Keratinocyte (primary cell): ENCODE measurements around the gene KRT73. TPM values are rescaled to one million over a fixed set of nuclear protein-coding genes. Genes with fewer than 3 reads are reported as not detected.

Experiments
- DNase-seq: peaks from one replicate; pipeline ENCODE4 v3.0.0-alpha.2; 2011; ENCODE audit warnings: low read depth, missing footprints, low spot score
- FAIRE-seq: peaks from 2 replicates; lab custom pipeline; 2011; peaks lifted over from hg19 to GRCh38; lab: Jason Lieb, UNC
- H2AFZ ChIP-seq: 2 replicates; pipeline ENCODE4 v1.6.0; 2012; ENCODE audit warnings: low read length, control low read depth, inconsistent platforms; ENCODE audit not compliant: control insufficient read depth
- H3K27ac ChIP-seq: 2 replicates; pipeline ENCODE4 v1.5.1; 2011; ENCODE audit warnings: low read length; ENCODE audit not compliant: control insufficient read depth, insufficient read depth
- H3K27me3 ChIP-seq: 3 replicates; pipeline ENCODE4 v1.6.0; 2011; ENCODE audit warnings: low read length; ENCODE audit not compliant: control insufficient read depth, insufficient read depth; ENCODE audit errors: extremely low read depth
- H3K36me3 ChIP-seq, 2 experiments: 2 replicates in 1 of 2; 3 replicates in 1 of 2; pipeline ENCODE4 v1.5.1; 2011; ENCODE audit warnings: low read length in 2 of 2, mild to moderate bottlenecking in 1 of 2; ENCODE audit not compliant: control insufficient read depth in 2 of 2, insufficient read depth in 2 of 2; ENCODE audit errors: extremely low read depth in 1 of 2
- H3K4me1 ChIP-seq: 3 replicates; pipeline ENCODE4 v1.5.1; 2011; ENCODE audit warnings: low read length; ENCODE audit not compliant: control insufficient read depth, insufficient read depth; ENCODE audit errors: extremely low read depth
- H3K4me2 ChIP-seq: 3 replicates; pipeline ENCODE4 v1.6.0; 2011; ENCODE audit warnings: low read depth, low read length; ENCODE audit not compliant: control insufficient read depth, insufficient read depth; ENCODE audit errors: extremely low read depth
- H3K4me3 ChIP-seq, 3 experiments: fragments of 200-600 bp in 1 of 3; sonication (generic) in 1 of 3; 2 replicates in 2 of 3; 3 replicates in 1 of 3; pipeline ENCODE4 v1.5.1; 2011 to 2016; ENCODE audit warnings: low read length in 3 of 3, mild to moderate bottlenecking in 3 of 3, control low read depth in 2 of 3, inconsistent platforms in 1 of 3, low read depth in 1 of 3, mixed read lengths in 1 of 3, mixed run types in 1 of 3, moderate library complexity in 1 of 3; ENCODE audit not compliant: control insufficient read depth in 2 of 3, insufficient read depth in 2 of 3; ENCODE audit errors: extremely low read depth in 1 of 3
- H3K79me2 ChIP-seq: 2 replicates; pipeline ENCODE4 v1.6.0; 2012; ENCODE audit warnings: low read length; ENCODE audit not compliant: control insufficient read depth, insufficient read depth
- H3K9ac ChIP-seq: 3 replicates; pipeline ENCODE4 v1.6.0; 2011; ENCODE audit warnings: low read length; ENCODE audit not compliant: control insufficient read depth, insufficient read depth; ENCODE audit errors: extremely low read depth
- H3K9me1 ChIP-seq: 3 replicates; pipeline ENCODE4 v1.6.0; 2011; ENCODE audit warnings: low read length; ENCODE audit not compliant: control insufficient read depth, insufficient read depth; ENCODE audit errors: extremely low read depth
- H3K9me3 ChIP-seq: 2 replicates; pipeline ENCODE4 v1.5.1; 2012; ENCODE audit warnings: low read depth, low read length; ENCODE audit not compliant: control insufficient read depth
- H4K20me1 ChIP-seq: 3 replicates; pipeline ENCODE4 v1.6.0; 2011; ENCODE audit warnings: low read length; ENCODE audit not compliant: control insufficient read depth, insufficient read depth; ENCODE audit errors: extremely low read depth
- EZH2 ChIP-seq: IDR thresholded peaks from one replicate; pipeline ENCODE4 v1.6.1; 2012; ENCODE audit warnings: inconsistent platforms, mild to moderate bottlenecking, low read length, moderate library complexity
- dilution Hi-C: fragments of 300-500 bp; cut with MboI; formaldehyde crosslinking; loops from one replicate; pipeline ENCODE4 v1.7.0; 2020; ENCODE audit warnings: low sequenced_read_pairs; ENCODE audit not compliant: extremely low pct_ligation_motif_present
- polyA plus RNA-seq, 5 experiments: library from polyadenylated mRNA; depleted of rRNA in 3 of 5; stranded (reverse) in 3 of 5; stranded (forward) in 1 of 5; unstranded in 1 of 5; fragments of >200 nt; gene quantifications; 1 replicate in 1 of 5; 2 replicates in 3 of 5; 3 replicates in 1 of 5; pipeline versions ENCODE4 v1.2.1 to v1.2.3, GENCODE V29; 2011 to 2012; ENCODE audit warnings: missing spikeins in 2 of 5, low read depth in 1 of 5, low replicate concordance in 1 of 5
- TF ChIP-seq, protein P1 (sequence below), 3 experiments: IDR thresholded peaks in 1 of 3; conservative IDR thresholded peaks in 1 of 3; optimal IDR thresholded peaks in 1 of 3; 2 replicates in 2 of 3; 3 replicates in 1 of 3; pipeline versions ENCODE3 to v1.5.1; 2011; ENCODE audit warnings: low read length in 3 of 3, mild to moderate bottlenecking in 3 of 3, moderate library complexity in 2 of 3, control low read depth in 1 of 3, inconsistent platforms in 1 of 3; ENCODE audit not compliant: insufficient read depth in 2 of 3; ENCODE audit errors: extremely low read depth in 1 of 3

Gene KRT73
- polyA plus RNA-seq, 1 donor (not counting 4 experiments of a cell fraction or from before 2014, with no cell fraction given), result 0.03 TPM

DNA sequence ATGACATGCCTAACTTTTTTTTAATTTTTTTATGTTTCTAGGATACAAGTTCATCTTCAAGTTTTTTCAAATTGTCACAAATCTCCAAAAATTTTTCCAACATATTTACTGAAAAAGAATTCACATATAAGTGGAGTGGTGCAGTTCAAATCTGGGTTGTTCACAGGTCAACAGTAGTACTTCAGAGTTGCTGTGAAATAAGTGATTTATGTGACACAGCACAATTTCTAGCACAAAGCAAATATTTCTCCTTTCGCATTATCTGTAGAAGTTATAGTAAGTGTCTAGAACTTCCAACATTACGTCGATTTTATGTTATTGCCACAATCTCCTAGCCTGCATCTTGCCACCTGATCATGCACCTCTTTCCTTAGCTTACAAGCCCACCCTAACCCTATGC is 43.3 kb upstream of the KRT73 start:
- no peak overlapping the region for H3K4me2 ChIP-seq
- no peak overlapping the region for H3K4me3 ChIP-seq
- TF ChIP-seq EZH2, result no peak
- TF ChIP-seq, protein P1, sequence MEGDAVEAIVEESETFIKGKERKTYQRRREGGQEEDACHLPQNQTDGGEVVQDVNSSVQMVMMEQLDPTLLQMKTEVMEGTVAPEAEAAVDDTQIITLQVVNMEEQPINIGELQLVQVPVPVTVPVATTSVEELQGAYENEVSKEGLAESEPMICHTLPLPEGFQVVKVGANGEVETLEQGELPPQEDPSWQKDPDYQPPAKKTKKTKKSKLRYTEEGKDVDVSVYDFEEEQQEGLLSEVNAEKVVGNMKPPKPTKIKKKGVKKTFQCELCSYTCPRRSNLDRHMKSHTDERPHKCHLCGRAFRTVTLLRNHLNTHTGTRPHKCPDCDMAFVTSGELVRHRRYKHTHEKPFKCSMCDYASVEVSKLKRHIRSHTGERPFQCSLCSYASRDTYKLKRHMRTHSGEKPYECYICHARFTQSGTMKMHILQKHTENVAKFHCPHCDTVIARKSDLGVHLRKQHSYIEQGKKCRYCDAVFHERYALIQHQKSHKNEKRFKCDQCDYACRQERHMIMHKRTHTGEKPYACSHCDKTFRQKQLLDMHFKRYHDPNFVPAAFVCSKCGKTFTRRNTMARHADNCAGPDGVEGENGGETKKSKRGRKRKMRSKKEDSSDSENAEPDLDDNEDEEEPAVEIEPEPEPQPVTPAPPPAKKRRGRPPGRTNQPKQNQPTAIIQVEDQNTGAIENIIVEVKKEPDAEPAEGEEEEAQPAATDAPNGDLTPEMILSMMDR (optimal IDR thresholded peaks at IDR 0.05 in 1 of 3, IDR thresholded peaks at IDR 0.05 in 1 of 3, conservative IDR thresholded peaks at IDR 0.05 in 1 of 3; ENCODE audit: extremely low read depth in 1 of 3, insufficient read depth in 2 of 3, low read length in 3 of 3), result no peak
- peaks cover 9% of the 10 kb centered on the region for H3K27me3 ChIP-seq
- no peaks in the 10 kb centered on the region for H3K79me2 ChIP-seq
- H3K9me3 ChIP-seq, result no peaks in the 10 kb centered on the region
- peaks cover 6% of the 10 kb centered on the region for H3K4me1 ChIP-seq
- no peaks in the 10 kb centered on the region for H3K9me1 ChIP-seq
- H3K9ac ChIP-seq, result no peak overlapping the region
- H3K36me3 ChIP-seq, result no peaks in the 10 kb centered on the region
- H3K27ac ChIP-seq, result no peak overlapping the region
- FAIRE-seq (no peak), DNase-seq (no peak)
- no peaks in the 10 kb centered on the region for H4K20me1 ChIP-seq
- H2AFZ ChIP-seq, result no peak overlapping the region
- dilution Hi-C loops, result no loop called here

DNA sequence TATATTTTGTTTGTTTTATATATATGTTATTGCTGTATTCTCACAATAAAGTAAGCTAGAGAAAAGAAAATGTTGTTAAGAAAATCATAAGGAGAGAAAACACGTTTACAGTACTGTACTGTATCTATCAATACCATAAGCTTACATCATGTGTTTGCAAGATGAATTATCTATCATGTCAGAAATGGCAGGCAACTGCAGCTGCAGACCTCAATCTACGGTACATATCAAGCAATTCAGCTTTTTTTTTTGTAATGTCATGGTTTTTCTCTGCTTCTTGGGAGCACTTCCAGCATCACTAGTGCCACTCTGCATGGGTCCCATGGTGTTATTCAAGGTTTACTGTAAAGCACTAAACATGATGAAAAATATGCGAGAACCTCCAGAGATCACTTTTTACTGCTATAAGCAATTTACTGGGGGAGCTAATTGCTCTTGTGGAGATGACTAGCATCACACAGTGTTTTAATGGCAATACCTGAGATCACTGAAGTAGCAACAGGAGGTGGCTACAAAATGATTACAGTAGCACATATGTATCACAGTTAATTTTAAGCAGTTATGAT is 42.7 kb upstream of the KRT73 start:
- Histone ChIP-seq H3K4me3 (no peak overlapping the region), H3K4me2 (no peak overlapping the region), H3K27ac (no peak overlapping the region), H3K9me3 (no peaks in the 10 kb centered on the region), H3K9ac (no peak overlapping the region), H4K20me1 (no peaks in the 10 kb centered on the region), H2AFZ (no peak overlapping the region), H3K79me2 (no peaks in the 10 kb centered on the region), H3K4me1 (peaks cover 3% of the 10 kb centered on the region), H3K9me1 (no peaks in the 10 kb centered on the region), H3K36me3 (no peaks in the 10 kb centered on the region), H3K27me3 (peaks cover 5% of the 10 kb centered on the region)
- DNase-seq (no peak), FAIRE-seq (no peak)
- TF ChIP-seq, protein P1 (optimal IDR thresholded peaks at IDR 0.05 in 1 of 3, IDR thresholded peaks at IDR 0.05 in 1 of 3, conservative IDR thresholded peaks at IDR 0.05 in 1 of 3; ENCODE audit: extremely low read depth in 1 of 3, insufficient read depth in 2 of 3, low read length in 3 of 3), result no peak
- TF ChIP-seq EZH2, result no peak
- dilution Hi-C loops, result no loop called here
